ENCODE results near the gene PSMD1. TPM values are rescaled to one million over a fixed set of nuclear protein-coding genes. Genes with fewer than 3 reads are reported as not detected.

Gene PSMD1
- total and polyA plus RNA-seq, 11 donors = 33.2 to 124 (median 86.1) TPM

- no peak overlapping the region for H3K27ac ChIP-seq
- no peak for DNase-seq
- H3K4me3 ChIP-seq = no peak overlapping the region
- H3K4me1 ChIP-seq = peaks cover 0 to 9% (median 0%) of the 10 kb centered on the region in 12 donors
- intact Hi-C loops (cut with DNase I) = no loop called here
- H3K36me3 ChIP-seq = peaks cover 0 to 55% (median 6%) of the 10 kb centered on the region in 9 donors
- WGBS, 4 donors = 90 to 96% (median 94%) methylated on average over 6 of the region's 6 CpGs
- no peaks in the 10 kb centered on the region for H3K27me3 ChIP-seq
- no peak for ATAC-seq
- TF ChIP-seq POLR2A (IDR thresholded peaks at IDR 0.05) (no peak), CTCF (IDR thresholded peaks at IDR 0.05) (no peak)
- no peaks in the 10 kb centered on the region for H3K9me3 ChIP-seq
Measured at GRCh38 chr2:231213931-231214642, 157.4 kb downstream of the PSMD1 start.

DNA sequence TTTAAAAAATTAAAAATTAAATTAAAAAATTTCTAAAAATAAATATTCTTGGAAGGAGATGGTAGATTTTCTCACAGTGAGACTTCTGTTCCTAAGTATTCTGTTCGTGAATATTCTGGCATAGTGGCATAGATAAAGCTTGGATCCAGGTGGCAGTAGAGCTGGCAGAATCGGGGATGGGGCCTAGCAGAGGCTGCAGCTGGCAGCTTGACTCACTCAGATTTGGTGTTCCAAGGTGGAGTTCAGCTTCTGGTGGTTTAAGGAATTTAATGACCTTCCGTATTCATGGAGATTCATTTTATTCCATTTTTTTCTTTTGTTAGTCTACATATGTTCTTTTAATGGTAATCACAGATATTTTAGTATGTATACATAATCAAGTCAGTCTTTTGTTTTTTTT is 161.7 kb downstream of the PSMD1 start:
- DNase-seq (no peak), ATAC-seq (no peak)
- Histone ChIP-seq H3K4me3 (no peak overlapping the region), H3K4me1 (no peaks in the 10 kb centered on the region), H3K27ac (no peak overlapping the region), H3K27me3 (no peaks in the 10 kb centered on the region), H3K9me3 (no peaks in the 10 kb centered on the region), H3K36me3 (peaks cover 0 to 67% (median 3%) of the 10 kb centered on the region in 9 donors)
- TF ChIP-seq CTCF (IDR thresholded peaks at IDR 0.05) (no peak), POLR2A (IDR thresholded peaks at IDR 0.05) (no peak)
- WGBS, 4 donors = 72 to 80% (median 78%) methylated on average over 3 of the region's 3 CpGs
- intact Hi-C loops (cut with DNase I) = no loop called here

DNA sequence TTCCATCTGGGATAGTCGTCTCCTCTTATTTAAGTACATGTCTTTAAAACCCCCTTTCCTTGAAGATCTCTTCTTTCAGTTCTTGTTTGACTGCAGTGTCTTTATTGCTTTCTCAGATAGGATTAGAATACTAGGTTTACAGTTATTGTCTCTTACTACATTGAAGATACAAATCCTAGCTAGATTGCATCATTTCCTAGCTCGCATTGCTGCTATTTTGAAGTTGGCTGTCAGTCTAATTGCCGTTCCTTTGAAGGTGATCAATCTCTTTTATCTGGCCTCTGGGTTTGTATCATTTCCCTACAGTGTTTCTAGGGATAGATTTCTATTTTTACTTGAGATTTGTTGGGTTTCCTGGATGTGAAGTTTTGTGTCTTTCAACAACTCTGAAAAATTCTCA is 162.6 kb downstream of the PSMD1 start:
- no peak overlapping the region for H3K4me3 ChIP-seq
- WGBS, 4 donors = 81 to 90% (median 86%) methylated on average over 3 of the region's 3 CpGs
- peak overlapping the region in 1 of 12 donors; percentile 75 for H3K27ac ChIP-seq
- H3K9me3 ChIP-seq = no peaks in the 10 kb centered on the region
- no peak for DNase-seq
- H3K4me1 ChIP-seq = no peaks in the 10 kb centered on the region
- peaks cover 0 to 67% (median 3%) of the 10 kb centered on the region in 9 donors for H3K36me3 ChIP-seq
- H3K27me3 ChIP-seq = no peaks in the 10 kb centered on the region
- ATAC-seq = no peak
- intact Hi-C loops (cut with DNase I) = no loop called here
- TF ChIP-seq POLR2A (IDR thresholded peaks at IDR 0.05) (no peak), CTCF (IDR thresholded peaks at IDR 0.05) (no peak)

DNA sequence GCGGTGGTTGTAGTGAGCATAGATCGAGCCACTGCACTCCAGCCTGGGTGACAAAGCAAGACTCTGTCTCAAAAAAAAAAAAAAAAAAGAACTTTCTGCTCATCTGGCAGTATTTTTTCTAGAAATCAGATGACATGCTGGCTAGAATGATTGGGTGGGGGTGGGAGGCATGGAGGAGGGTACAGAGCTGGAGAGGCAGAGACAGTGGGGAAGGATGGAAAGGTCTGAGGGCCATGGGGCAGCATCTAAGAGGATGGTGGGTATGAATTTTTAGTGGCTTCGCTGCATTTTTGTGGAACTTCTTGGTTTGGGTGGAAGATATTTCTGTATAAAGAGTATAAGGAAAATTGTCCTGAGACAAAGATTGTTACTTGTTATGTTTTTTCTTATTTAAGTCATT is 165.1 kb downstream of the PSMD1 start:
- H3K4me3 ChIP-seq = no peak overlapping the region
- DNase-seq (no peak), ATAC-seq (no peak)
- H3K27me3 ChIP-seq = no peaks in the 10 kb centered on the region
- no peaks in the 10 kb centered on the region for H3K9me3 ChIP-seq
- intact Hi-C loops (cut with DNase I) = no loop called here
- 93 to 100% (median 94%) methylated on average over 3 of the region's 3 CpGs for WGBS, 4 donors
- TF ChIP-seq POLR2A (IDR thresholded peaks at IDR 0.05) (no peak), CTCF (IDR thresholded peaks at IDR 0.05) (no peak)
- no peaks in the 10 kb centered on the region for H3K4me1 ChIP-seq
- H3K27ac ChIP-seq = peak overlapping the region in 1 of 12 donors; percentile 75
- H3K36me3 ChIP-seq = peaks cover 0 to 68% (median 7%) of the 10 kb centered on the region in 9 donors

Other genes starting within 250 kb of the PSMD1 start
- gene ITM2C, start 191.9 kb upstream of the PSMD1 start, total RNA-seq = 10 to 100 TPM; 23.3 to 36.6 (median 26.5) TPM
- 10 to 100 TPM; 19.7 to 25.0 TPM for gene ITM2C, start 191.9 kb upstream of the PSMD1 start, polyA plus RNA-seq
- under 1 TPM in 4 of 9 donors, not detected in 5; 0.08 to 0.36 (median 0.20) TPM for gene GPR55, start 131.6 kb upstream of the PSMD1 start, total RNA-seq
- gene GPR55, start 131.6 kb upstream of the PSMD1 start, polyA plus RNA-seq = under 1 TPM in 1 of 2 donors, not detected in 1; 0.03 TPM
- gene SPATA3, start 60.7 kb upstream of the PSMD1 start, total RNA-seq = not detected
- not detected for gene SPATA3, start 60.7 kb upstream of the PSMD1 start, polyA plus RNA-seq
- under 1 TPM in 5 of 9 donors, not detected in 4; 0.07 to 0.20 (median 0.08) TPM for gene C2orf72, start 19.3 kb upstream of the PSMD1 start, total RNA-seq
- under 1 TPM in 1 of 2 donors, not detected in 1; 0.15 TPM for gene C2orf72, start 19.3 kb upstream of the PSMD1 start, polyA plus RNA-seq
- gene HTR2B, start 68.2 kb downstream of the PSMD1 start, total RNA-seq = 1 to 10 TPM in 2 of 9 donors, under 1 TPM in 7; 0.31 to 2.2 (median 0.72) TPM
- under 1 TPM; 0.25 to 0.61 TPM for gene HTR2B, start 68.2 kb downstream of the PSMD1 start, polyA plus RNA-seq
- 1 to 10 TPM; 1.3 to 4.7 (median 3.4) TPM for gene ARMC9, start 141.8 kb downstream of the PSMD1 start, total RNA-seq
- gene ARMC9, start 141.8 kb downstream of the PSMD1 start, polyA plus RNA-seq = 1 to 10 TPM in 1 of 2 donors, under 1 TPM in 1; 0.95 to 2.4 TPM